ENCODE measurements around the gene C22orf31.

Gene C22orf31

GRCh38 chr22:29080106-29080975 lies 18.7 kb upstream of the C22orf31 start:
- DNase-seq, result no peak

GRCh38 chr22:29079218-29079901 lies 17.7 kb upstream of the C22orf31 start:
- no peak for DNase-seq

DNA sequence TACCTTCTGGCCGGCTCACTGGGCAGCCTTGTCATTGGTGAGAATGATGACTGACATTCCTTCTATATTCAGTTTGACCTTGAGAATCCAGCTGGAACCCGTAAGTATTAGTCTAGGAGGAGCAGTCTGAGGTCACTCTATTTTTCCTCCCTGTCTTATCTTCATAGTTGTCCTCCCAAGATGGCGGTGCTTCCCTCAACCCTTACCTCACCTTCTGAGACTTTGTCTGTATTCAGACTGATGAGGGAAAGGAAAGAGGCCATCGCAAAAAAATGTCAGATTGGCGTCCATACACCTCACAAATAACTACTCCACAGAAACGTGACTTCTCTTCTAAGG lies 17.2 kb upstream of the C22orf31 start:
- no peak for DNase-seq

- no peak for DNase-seq
These were observed 16.6 kb upstream of the C22orf31 start for GRCh38 chr22:29078036-29078868.

DNA sequence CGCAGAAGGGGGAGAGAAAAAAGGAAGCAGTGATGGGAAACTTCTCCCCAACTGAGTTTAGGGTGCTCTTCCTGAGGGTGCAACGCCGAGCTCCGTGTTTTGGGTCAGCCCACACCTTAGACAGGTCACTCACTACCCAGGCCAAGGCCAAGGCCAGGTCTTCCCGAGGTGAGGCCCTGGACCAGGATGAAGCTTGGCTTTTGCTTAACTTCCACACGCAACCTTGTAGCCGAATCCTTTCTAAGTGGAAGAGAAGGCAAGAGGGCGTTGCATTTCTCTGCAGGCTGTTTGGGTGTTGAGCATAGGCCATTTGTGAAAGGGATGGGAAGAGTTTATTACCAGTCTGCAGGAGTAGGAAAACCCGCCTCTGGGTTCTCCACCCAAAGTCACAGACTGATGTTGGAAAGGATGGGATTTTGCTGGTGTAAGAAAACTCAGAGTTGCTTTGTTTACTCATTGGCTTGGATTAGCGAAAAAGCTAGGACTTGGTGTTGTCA lies 12.7 kb upstream of the C22orf31 start:
- DNase-seq, result no peak

- no peak for DNase-seq
These were observed 12.1 kb upstream of the C22orf31 start for GRCh38 chr22:29073618-29074275.

- no peak for DNase-seq
These were observed 11.5 kb upstream of the C22orf31 start, which contains the start of gene KREMEN1 for GRCh38 chr22:29072979-29073617. KREMEN1 (plus strand) TSS chr22:29073035; CDS start chr22:29073131, 96 bp downstream.

GRCh38 chr22:29072193-29072978 lies 10.8 kb upstream of the C22orf31 start:
- peak; percentile 36 to 55 for DNase-seq

- DNase-seq, result peak in 1 of 2 experiments; percentile 20
These were observed 9.8 kb upstream of the C22orf31 start for GRCh38 chr22:29071261-29072045.

DNA sequence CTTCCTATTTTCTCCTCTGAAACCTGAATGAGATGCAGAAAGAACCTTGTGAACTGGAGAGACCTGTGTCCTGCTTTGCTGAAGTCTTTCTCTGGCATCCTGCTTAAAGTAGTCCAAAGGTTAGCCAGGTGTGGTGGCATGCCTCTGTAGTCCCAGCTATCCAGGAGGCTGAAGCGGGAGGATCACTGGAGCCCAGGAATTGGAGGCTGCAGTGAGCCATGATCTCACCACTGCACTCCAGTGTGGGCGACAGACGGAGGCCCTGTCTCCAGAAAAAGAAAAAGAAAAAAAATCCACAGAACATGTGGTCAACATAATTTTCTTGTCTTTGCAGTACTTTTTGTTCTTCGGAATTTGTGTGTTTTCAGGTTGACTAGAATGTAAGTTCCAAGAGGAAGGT lies 8.9 kb upstream of the C22orf31 start:
- DNase-seq, result no peak

- DNase-seq, result no peak
These were observed 7.8 kb upstream of the C22orf31 start for GRCh38 chr22:29069463-29069862.

DNA sequence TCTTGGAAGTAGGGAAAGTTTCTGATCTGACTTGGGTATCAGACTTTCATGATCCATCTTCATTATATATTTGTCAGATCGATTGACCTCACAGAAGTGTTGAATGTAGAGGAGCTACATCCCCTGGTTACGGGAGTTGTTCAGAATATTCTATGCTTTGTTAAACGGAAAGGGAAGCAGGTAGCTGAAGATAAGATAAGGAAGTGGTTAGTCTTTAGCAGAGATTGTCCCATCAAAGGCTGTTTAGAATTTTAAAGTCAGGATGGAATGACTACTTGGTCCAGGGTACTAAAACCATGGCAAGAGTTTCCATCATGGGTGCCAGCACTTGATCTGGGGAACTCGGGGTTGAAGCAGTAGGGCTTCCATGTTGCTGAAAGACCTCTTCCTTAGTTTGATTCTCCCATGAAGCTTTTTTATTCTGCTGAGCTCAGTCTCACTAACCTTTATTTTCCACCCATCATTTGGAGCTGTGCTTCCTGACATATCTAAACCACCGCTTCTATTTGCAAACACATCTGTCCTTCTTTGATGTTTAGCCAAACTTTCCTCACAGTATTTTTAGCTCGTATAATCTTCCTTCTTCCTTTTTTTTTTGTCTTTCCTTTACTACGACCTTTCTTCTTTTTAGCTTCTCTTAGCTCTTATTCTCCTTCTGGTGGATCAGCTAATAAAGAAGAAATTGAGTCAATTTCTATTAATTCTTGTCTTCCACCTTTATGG lies 4.0 kb upstream of the C22orf31 start:
- DNase-seq, result no peak

- no peak for DNase-seq
These were observed 723 bp upstream of the C22orf31 start for GRCh38 chr22:29062286-29062821.

- DNase-seq, result no peak
These were observed 700 bp downstream of the C22orf31 start for GRCh38 chr22:29060931-29061330.

DNA sequence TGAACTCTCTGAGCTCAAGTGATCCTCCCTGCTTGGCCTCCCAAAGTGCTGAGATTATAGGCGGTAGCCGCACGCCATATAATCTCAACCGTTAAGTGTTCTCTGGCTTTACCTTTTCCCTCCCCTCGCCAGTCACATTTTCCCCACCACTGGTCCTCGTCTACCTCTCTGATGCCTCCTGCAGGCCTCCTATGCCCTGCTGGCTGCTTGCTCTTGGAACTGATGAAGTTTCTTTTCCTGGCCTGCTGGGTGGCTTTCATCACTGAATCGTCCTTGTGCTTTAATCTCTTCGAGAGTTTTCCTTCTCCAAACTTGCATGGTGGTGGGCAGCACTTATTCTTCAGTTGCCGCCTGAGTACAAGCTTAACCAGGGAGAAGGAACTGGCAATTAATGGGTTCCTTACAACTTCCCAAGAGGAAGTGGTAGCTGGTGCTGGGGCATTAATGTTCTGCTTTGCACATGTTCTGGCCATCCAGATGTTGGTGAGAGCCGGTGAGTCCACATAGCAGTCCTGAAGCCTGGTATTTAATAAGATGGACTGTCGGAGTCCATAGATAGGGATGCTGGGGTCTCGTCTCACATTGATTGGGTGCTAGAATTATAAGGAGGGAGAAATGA lies 1.3 kb downstream of the C22orf31 start:
- DNase-seq, result peak; percentile 33 to 36

- no peak for DNase-seq
These were observed 5.2 kb downstream of the C22orf31 start for GRCh38 chr22:29056472-29056871.

- no peak for DNase-seq
These were observed 6.3 kb downstream of the C22orf31 start for GRCh38 chr22:29055192-29055830.

- DNase-seq, result no peak
These were observed 7.3 kb downstream of the C22orf31 start for GRCh38 chr22:29054251-29054767.

All from Kasumi-1 (cell line).